ENCODE results near the gene EFHC1. TPM values are rescaled to one million over a fixed set of nuclear protein-coding genes. Genes with fewer than 3 reads are reported as not detected.

EFHC1 gene
- total and polyA plus RNA-seq, 2 of the 13 experiments (the other 11 are each of a cell fraction or from before 2014, with no cell fraction given) = 23.4 to 29.5 TPM

GRCh38 chr6:52517502-52518278 lies 97.5 kb downstream of the EFHC1 start (continued):
- TF ChIP-seq TERF1 (CRISPR knock-in tag; IDR thresholded peaks at IDR 0.05) (no peak), ZNF274 (CRISPR knock-in tag; IDR thresholded peaks at IDR 0.05) (no peak), ZNF703 (CRISPR knock-in tag; IDR thresholded peaks at IDR 0.05; ENCODE audit: borderline replicate concordance) (no peak), ZBTB25 (CRISPR knock-in tag; IDR thresholded peaks at IDR 0.05) (peak; percentile 37; the same call in 1 of the 2 replicates), HDAC1 (CRISPR knock-in tag; IDR thresholded peaks at IDR 0.05) (peak; percentile 75), ZNF441 (CRISPR knock-in tag; IDR thresholded peaks at IDR 0.05; ENCODE audit: borderline replicate concordance) (peak; percentile 34; the same call in 1 of the 2 replicates), CREBL2 (CRISPR knock-in tag; IDR thresholded peaks at IDR 0.05; ENCODE audit: borderline replicate concordance) (no peak), POLR2A (IDR thresholded peaks at IDR 0.05; ENCODE audit: insufficient read depth in 1 of 2, low read depth in 2 of 2, low read length in 2 of 2) (peak; percentile 40 to 44; a peak in 1 of 4 replicates), PHF21A (CRISPR knock-in tag; IDR thresholded peaks at IDR 0.05) (peak; percentile 77; the same call in 1 of the 2 replicates), HIVEP1 (CRISPR knock-in tag; IDR thresholded peaks at IDR 0.05) (peak; percentile 74; the same call in 1 of the 2 replicates), SMAD9 (CRISPR knock-in tag; IDR thresholded peaks at IDR 0.05) (0 out of 2 replicates have a peak, but pooled peaks have one; percentile 64), ZNF674 (CRISPR knock-in tag; IDR thresholded peaks at IDR 0.05; ENCODE audit: low read depth) (no peak), ATF7 (IDR thresholded peaks at IDR 0.05) (no peak), ATF7 (CRISPR knock-in tag; IDR thresholded peaks at IDR 0.05) (no peak), NPAS2 (CRISPR knock-in tag; IDR thresholded peaks at IDR 0.05; ENCODE audit: borderline replicate concordance) (no peak), ZMYM2 (CRISPR knock-in tag; IDR thresholded peaks at IDR 0.05) (no peak; the same call in 1 of the 2 replicates), ZNF816 (CRISPR knock-in tag; IDR thresholded peaks at IDR 0.05; ENCODE audit: borderline replicate concordance) (no peak), YY1 (IDR thresholded peaks at IDR 0.05; ENCODE audit: insufficient read depth, insufficient replicate concordance, low read depth, low read length) (peak; percentile 86), KAT7 (CRISPR knock-in tag; IDR thresholded peaks at IDR 0.05; ENCODE audit: borderline replicate concordance) (no peak; the same call in 1 of the 2 replicates), ZNF672 (CRISPR knock-in tag; IDR thresholded peaks at IDR 0.05) (no peak), ATF3 (CRISPR knock-in tag; IDR thresholded peaks at IDR 0.05) (peak; percentile 99), ZNF691 (CRISPR knock-in tag; IDR thresholded peaks at IDR 0.05; ENCODE audit: borderline replicate concordance, low read depth) (peak; percentile 72; the same call in 1 of the 2 replicates), KLF11 (CRISPR knock-in tag; IDR thresholded peaks at IDR 0.05) (no peak; the same call in 1 of the 2 replicates), ZC3H13 (CRISPR knock-in tag; IDR thresholded peaks at IDR 0.05) (peak; percentile 47; the same call in 1 of the 2 replicates), ZNF841 (CRISPR knock-in tag; IDR thresholded peaks at IDR 0.05; ENCODE audit: borderline replicate concordance) (no peak), ZNF570 (CRISPR knock-in tag; IDR thresholded peaks at IDR 0.05; ENCODE audit: borderline replicate concordance) (no peak)
